OCI-LY7 (cell line): ENCODE results near the gene KLK15. TPM values are rescaled to one million over a fixed set of nuclear protein-coding genes. Genes with fewer than 3 reads are reported as not detected.

Source experiments
- BruUV-seq: library from RNA; stranded (reverse); fragments of 400-500 nt; replicated peaks from 2 replicates; lab custom pipeline; 2021; lab: Mats Ljungman, UMichigan
- CTCF ChIA-PET: fragments of 300-600 bp; sonication (Branson Sonifier 250); formaldehyde crosslinking; loops from one replicate; lab custom pipeline; 2022; ENCODE audit warnings: antibody characterized with exemption; ENCODE audit not compliant: unreplicated experiment; lab: Charles Lee
- POLR2A ChIA-PET: fragments of 300-600 bp; sonication (Branson Sonifier 250); formaldehyde crosslinking; loops from one replicate; lab custom pipeline; 2022; ENCODE audit warnings: antibody characterized with exemption; lab: Charles Lee
- DNase-seq: peaks from one replicate; pipeline ENCODE4 v3.0.0-alpha.2; 2015; ENCODE audit warnings: low spot score
- H2AFZ ChIP-seq: fragments of 200-600 bp; sonication (generic), shearing (Covaris generic); 2 replicates; pipeline ENCODE4 v1.6.1; 2014; ENCODE audit warnings: mild to moderate bottlenecking, antibody characterized with exemption, low read length, moderate library complexity
- H3K27ac ChIP-seq: fragments of 200-600 bp; sonication (generic); 2 replicates; pipeline ENCODE4 v1.5.1; 2014; ENCODE audit warnings: mixed run types, low read depth, mild to moderate bottlenecking, moderate library complexity, low read length, inconsistent platforms; ENCODE audit not compliant: poor library complexity, severe bottlenecking
- H3K36me3 ChIP-seq: fragments of 200-600 bp; sonication (generic); 2 replicates; pipeline ENCODE4 v1.6.1; 2014; ENCODE audit warnings: mild to moderate bottlenecking, antibody characterized with exemption, low read length, moderate library complexity, mixed read lengths; ENCODE audit not compliant: insufficient read depth
- H3K4me1 ChIP-seq: fragments of 200-600 bp; sonication (generic); 2 replicates; pipeline ENCODE4 v1.5.1; 2014; ENCODE audit warnings: mild to moderate bottlenecking, low read length; ENCODE audit not compliant: insufficient read depth, poor library complexity, severe bottlenecking
- H3K4me2 ChIP-seq: fragments of 200-600 bp; sonication (generic); 2 replicates; pipeline ENCODE4 v1.6.1; 2014; ENCODE audit warnings: mild to moderate bottlenecking, low read length
- H3K4me3 ChIP-seq: fragments of 200-600 bp; sonication (generic); 2 replicates; pipeline ENCODE4 v1.5.1; 2014; ENCODE audit warnings: mild to moderate bottlenecking, low read depth, low read length; ENCODE audit not compliant: poor library complexity, severe bottlenecking
- H3K79me2 ChIP-seq: fragments of 200-600 bp; sonication (generic); 2 replicates; pipeline ENCODE4 v1.6.1; 2016; ENCODE audit warnings: low read depth, mild to moderate bottlenecking, low read length, moderate library complexity, mixed read lengths; ENCODE audit not compliant: insufficient read depth
- H3K9me2 ChIP-seq: fragments of 200-600 bp; sonication (generic); 2 replicates; pipeline ENCODE4 v1.6.1; 2016; ENCODE audit warnings: mild to moderate bottlenecking, low read length, mixed read lengths; ENCODE audit not compliant: insufficient read depth
- H3K9me3 ChIP-seq: fragments of 200-600 bp; sonication (generic); 2 replicates; pipeline ENCODE4 v1.6.1; 2014; ENCODE audit warnings: mild to moderate bottlenecking, mixed run types, low read length, mixed read lengths
- H4K20me1 ChIP-seq: fragments of 200-600 bp; sonication (generic); 2 replicates; pipeline ENCODE4 v1.6.1; 2014; ENCODE audit warnings: mild to moderate bottlenecking, antibody characterized with exemption, low read length, moderate library complexity, mixed read lengths; ENCODE audit not compliant: insufficient read depth
- CTCF ChIP-seq: fragments of 200-600 bp; sonication (generic); conservative IDR thresholded peaks from 2 replicates; pipeline ENCODE4 v1.5.1; 2014; ENCODE audit warnings: mild to moderate bottlenecking, antibody characterized with exemption, low read length, moderate library complexity, mixed read lengths
- EZH2phosphoT487 ChIP-seq: fragments of 200-600 bp; sonication (generic); IDR thresholded peaks from 2 replicates; pipeline ENCODE4 v1.6.1; 2018; ENCODE audit warnings: low read depth, borderline replicate concordance, mild to moderate bottlenecking, mixed run types, antibody characterized with exemption, low read length, moderate library complexity, mixed read lengths
- intact Hi-C: fragments of 100-400 bp; cut with micrococcal nuclease; formaldehyde crosslinking; loops from one replicate; pipeline ENCODE4 v1.10.0; 2022; ENCODE audit not compliant: unreplicated experiment
- small RNA-seq: library from RNA; depleted of rRNA; stranded (forward); fragments of <200 nt; gene quantifications from one replicate; pipeline ENCODE3, GENCODE V24; 2014
- total RNA-seq, 2 experiments: library from RNA; depleted of rRNA in 1 of 2; stranded (reverse); fragments of >200 nt in 1 of 2; shearing (Covaris generic) in 1 of 2; gene quantifications; 2 replicates each; pipeline ENCODE4 v1.2.3, GENCODE V29; 2014 to 2022

Gene KLK15
- total RNA-seq, 2 experiments from 2014 or later = not detected

- BruUV-seq = no TSS peak
- no peaks in the 10 kb centered on the region for H4K20me1 ChIP-seq
- CTCF ChIA-PET = no interaction called here
- TF ChIP-seq EZH2phosphoT487 (no peak), CTCF (no peak)
- H3K36me3 ChIP-seq = no peaks in the 10 kb centered on the region
- DNase-seq = no peak
- no peak overlapping the region for H3K4me3 ChIP-seq
- no peaks in the 10 kb centered on the region for H3K4me1 ChIP-seq
- no peaks in the 10 kb centered on the region for H3K79me2 ChIP-seq
- POLR2A ChIA-PET = no interaction called here
- no peak overlapping the region for H2AFZ ChIP-seq
- intact Hi-C loops = no loop called here
- no peak overlapping the region for H3K4me2 ChIP-seq
- H3K9me2 ChIP-seq = no peaks in the 10 kb centered on the region
- no peak overlapping the region for H3K27ac ChIP-seq
- H3K9me3 ChIP-seq = peaks cover 6% of the 10 kb centered on the region; the same call in 1 of the 2 replicates
These were observed 57.2 kb downstream of the KLK15 start for GRCh38 chr19:50776131-50776530.

Small RNA genes within 50 kb of the gene (small RNA-seq; reads per million reads assigned to genes)
- gene SNORD88A = 372 reads per million, percentile 99 among the genes with 10 or more reads in this experiment
- not detected for gene SNORD88B
- not detected for gene SNORD88C

Other genes starting within 250 kb of the KLK15 start
- gene SYT3, start 193.7 kb downstream of the KLK15 start, total RNA-seq (2014; rRNA removed; shearing (Covaris generic)) = 0.16 TPM in 1 of 2 replicates, not detected in the other
- gene SYT3, start 193.7 kb downstream of the KLK15 start, total RNA-seq (2022) = 0.17 and 0.33 TPM in 2 replicates
- 15.2 and 20.0 TPM in 2 replicates for gene C19orf81, start 184.1 kb downstream of the KLK15 start, total RNA-seq (2014; rRNA removed; shearing (Covaris generic))
- gene C19orf81, start 184.1 kb downstream of the KLK15 start, total RNA-seq (2022) = 11.4 and 14.2 TPM in 2 replicates
- 0.03 TPM in 2 replicates for gene SHANK1, start 113.8 kb downstream of the KLK15 start, total RNA-seq (2014; rRNA removed; shearing (Covaris generic))
- 10.7 and 13.1 TPM in 2 replicates for gene SHANK1, start 113.8 kb downstream of the KLK15 start, total RNA-seq (2022)
- gene CLEC11A, start 110.2 kb downstream of the KLK15 start, total RNA-seq (2014; rRNA removed; shearing (Covaris generic)) = 1.0 and 2.0 TPM in 2 replicates
- 4.2 and 4.5 TPM in 2 replicates for gene CLEC11A, start 110.2 kb downstream of the KLK15 start, total RNA-seq (2022)
- not detected in 2 replicates for gene GPR32, start 63.1 kb downstream of the KLK15 start, total RNA-seq (2014; rRNA removed; shearing (Covaris generic))
- gene GPR32, start 63.1 kb downstream of the KLK15 start, total RNA-seq (2022) = not detected in 2 replicates
- not detected in 2 replicates for gene ACP4, start 43.2 kb downstream of the KLK15 start, total RNA-seq (2014; rRNA removed; shearing (Covaris generic))
- not detected in 2 replicates for gene ACP4, start 43.2 kb downstream of the KLK15 start, total RNA-seq (2022)
- gene KLK1, start 9.8 kb downstream of the KLK15 start, total RNA-seq (2014; rRNA removed; shearing (Covaris generic)) = not detected in 2 replicates
- gene KLK1, start 9.8 kb downstream of the KLK15 start, total RNA-seq (2022) = 3.4 and 5.1 TPM in 2 replicates
- not detected in 2 replicates for gene KLK3, start 21.3 kb upstream of the KLK15 start, total RNA-seq (2014; rRNA removed; shearing (Covaris generic))
- gene KLK3, start 21.3 kb upstream of the KLK15 start, total RNA-seq (2022) = not detected in 2 replicates
- not detected in 2 replicates for gene KLK2, start 39.9 kb upstream of the KLK15 start, total RNA-seq (2014; rRNA removed; shearing (Covaris generic))
- gene KLK2, start 39.9 kb upstream of the KLK15 start, total RNA-seq (2022) = not detected in 2 replicates
- gene KLK4, start 77.8 kb upstream of the KLK15 start, total RNA-seq (2014; rRNA removed; shearing (Covaris generic)) = not detected in 2 replicates
- not detected in 2 replicates for gene KLK4, start 77.8 kb upstream of the KLK15 start, total RNA-seq (2022)
- gene KLK5, start 119.5 kb upstream of the KLK15 start, total RNA-seq (2014; rRNA removed; shearing (Covaris generic)) = not detected in 2 replicates
- gene KLK5, start 119.5 kb upstream of the KLK15 start, total RNA-seq (2022) = not detected in 2 replicates
- not detected in 2 replicates for gene KLK6, start 136.0 kb upstream of the KLK15 start, total RNA-seq (2014; rRNA removed; shearing (Covaris generic))
- not detected in 2 replicates for gene KLK6, start 136.0 kb upstream of the KLK15 start, total RNA-seq (2022)
- gene KLK7, start 150.3 kb upstream of the KLK15 start, total RNA-seq (2014; rRNA removed; shearing (Covaris generic)) = not detected in 2 replicates
- gene KLK7, start 150.3 kb upstream of the KLK15 start, total RNA-seq (2022) = not detected in 2 replicates
- gene KLK8, start 168.0 kb upstream of the KLK15 start, total RNA-seq (2014; rRNA removed; shearing (Covaris generic)) = not detected in 2 replicates
- gene KLK8, start 168.0 kb upstream of the KLK15 start, total RNA-seq (2022) = not detected in 2 replicates
- not detected in 2 replicates for gene KLK10, start 186.1 kb upstream of the KLK15 start, total RNA-seq (2014; rRNA removed; shearing (Covaris generic))
- not detected in 2 replicates for gene KLK10, start 186.1 kb upstream of the KLK15 start, total RNA-seq (2022)
- not detected in 2 replicates for gene KLK11, start 193.0 kb upstream of the KLK15 start, total RNA-seq (2014; rRNA removed; shearing (Covaris generic))
- not detected in 2 replicates for gene KLK11, start 193.0 kb upstream of the KLK15 start, total RNA-seq (2022)
- not detected in 2 replicates for gene KLK12, start 201.4 kb upstream of the KLK15 start, total RNA-seq (2014; rRNA removed; shearing (Covaris generic))
- not detected in 2 replicates for gene KLK12, start 201.4 kb upstream of the KLK15 start, total RNA-seq (2022)
- not detected in 2 replicates for gene KLK13, start 231.5 kb upstream of the KLK15 start, total RNA-seq (2014; rRNA removed; shearing (Covaris generic))
- not detected in 2 replicates for gene KLK13, start 231.5 kb upstream of the KLK15 start, total RNA-seq (2022)
- not detected in 2 replicates for gene KLK14, start 249.3 kb upstream of the KLK15 start, total RNA-seq (2014; rRNA removed; shearing (Covaris generic))
- 0.84 and 0.89 TPM in 2 replicates for gene KLK14, start 249.3 kb upstream of the KLK15 start, total RNA-seq (2022)